ENCODE results near the gene MYO19.
"Not testable (repeated sequence)": the region's sequence is repeated elsewhere in the genome, so short reads cannot be mapped to it uniquely, and the experiment has no call there.

MYO19 gene

DNA sequence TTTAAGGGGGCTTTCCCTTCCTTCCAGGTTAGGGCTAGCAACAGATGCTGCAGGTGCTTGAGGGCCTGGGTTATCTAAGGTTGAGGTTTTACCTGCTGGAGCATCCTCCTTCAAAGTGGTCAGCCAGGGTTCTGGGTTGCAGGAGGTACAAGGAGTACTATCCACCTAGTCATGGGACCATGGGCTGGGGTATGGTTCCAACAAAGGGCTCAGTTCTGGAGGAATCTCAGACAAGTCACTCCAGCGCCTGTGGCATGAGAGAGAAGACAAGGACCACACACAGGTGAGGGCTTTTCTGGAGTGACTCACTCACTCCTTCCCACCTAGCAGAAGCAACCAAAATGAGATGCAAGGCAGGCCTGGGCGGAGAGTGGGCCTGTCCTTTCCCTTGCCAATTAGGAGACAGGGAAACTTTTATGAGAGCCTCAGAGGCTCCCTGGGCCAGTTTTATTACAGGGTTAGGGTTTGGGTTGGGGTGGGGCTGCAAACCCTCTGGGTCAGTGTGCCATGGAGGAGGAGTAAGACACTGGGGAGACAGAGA lies 2.2 kb downstream of the MYO19 start:
- no peak for DNase-seq

- DNase-seq = no peak
Measured at GRCh38 chr17:36529121-36529520, 5.5 kb downstream of the MYO19 start.

- no peak for DNase-seq
Measured at GRCh38 chr17:36527621-36528250, 6.9 kb downstream of the MYO19 start.

DNA sequence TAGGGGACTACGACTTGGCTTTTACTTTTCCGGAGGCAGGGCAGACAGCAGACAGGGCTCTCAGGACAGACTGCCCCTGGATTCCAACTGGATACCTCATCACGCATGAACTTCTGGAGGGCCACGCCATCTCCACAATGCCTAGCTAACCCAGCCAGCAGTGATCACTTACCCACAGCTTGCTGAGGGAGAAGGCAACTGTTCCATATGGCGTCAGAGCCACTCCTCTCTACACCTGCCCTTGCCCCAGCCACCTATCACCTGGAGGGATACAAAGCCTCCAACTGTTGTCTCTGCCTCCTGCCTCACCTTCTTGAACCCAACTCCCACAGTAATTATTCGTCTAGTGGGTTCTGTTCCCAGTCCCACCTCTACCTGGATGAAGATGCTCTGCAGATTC lies 8.8 kb downstream of the MYO19 start:
- no peak for DNase-seq

DNA sequence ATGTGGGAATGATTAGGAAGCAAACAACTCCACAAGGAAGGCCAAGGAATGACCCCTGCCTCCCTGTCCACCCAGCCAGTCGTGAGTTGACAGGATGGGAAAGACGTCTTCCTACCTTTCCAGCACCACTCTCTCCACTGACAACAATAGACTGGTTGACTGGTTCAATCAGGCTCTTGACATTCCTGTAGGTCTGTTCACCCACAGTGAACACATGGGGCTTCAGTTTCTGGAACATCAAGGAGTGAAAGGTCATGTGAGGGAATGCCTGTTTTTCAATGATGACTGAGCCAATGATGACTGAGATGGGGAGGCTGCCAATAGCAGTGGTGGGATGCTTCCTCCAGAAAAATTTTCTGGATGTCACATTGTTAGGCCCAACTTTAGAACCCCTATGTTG lies 9.6 kb downstream of the MYO19 start:
- DNase-seq = no peak

DNA sequence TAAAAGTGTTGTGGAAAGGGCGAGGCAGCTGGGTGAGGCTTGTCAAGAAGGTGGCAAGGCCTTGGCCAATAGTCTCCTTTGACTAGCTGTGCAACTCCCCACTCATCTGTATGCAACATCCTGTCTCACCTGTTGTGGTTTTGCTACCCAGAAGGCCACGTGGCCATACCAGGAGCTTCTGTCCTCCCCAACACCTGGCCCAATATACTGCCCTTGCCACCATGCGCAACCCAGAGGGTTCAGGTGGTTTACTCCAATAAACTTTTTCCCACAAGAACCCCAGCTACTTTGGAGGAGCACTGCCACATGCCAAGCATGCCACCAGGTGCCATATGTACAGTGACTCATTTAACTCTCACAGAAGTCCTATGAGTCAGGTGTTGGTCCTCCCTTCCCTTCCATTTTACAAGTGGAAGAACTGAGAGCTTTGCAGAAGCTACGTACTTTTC lies 10.2 kb downstream of the MYO19 start:
- no peak for DNase-seq

DNA sequence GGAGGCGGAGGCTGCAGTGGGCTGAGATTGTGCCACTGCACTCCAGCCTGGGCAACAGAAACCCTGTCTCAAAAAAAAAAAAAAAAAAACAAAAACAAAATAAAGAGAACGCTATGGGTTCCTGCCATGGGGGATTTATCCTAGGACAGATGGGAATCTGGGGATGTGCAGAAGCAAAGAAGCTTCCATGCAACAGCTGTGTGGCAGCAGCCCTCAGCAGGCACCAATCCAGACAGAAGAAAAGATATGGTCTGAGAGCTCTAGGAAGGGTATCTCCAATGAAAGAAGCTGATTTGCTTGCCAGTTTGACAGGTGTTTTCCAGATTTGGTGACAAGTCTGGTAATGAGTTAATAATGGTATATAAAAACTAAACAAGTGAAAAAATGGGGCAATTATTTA lies 11.6 kb downstream of the MYO19 start:
- DNase-seq = no peak

GRCh38 chr17:36515837-36516236 lies 18.8 kb downstream of the MYO19 start:
- no peak for DNase-seq

GRCh38 chr17:36514856-36515255 lies 19.8 kb downstream of the MYO19 start:
- DNase-seq = no peak

DNA sequence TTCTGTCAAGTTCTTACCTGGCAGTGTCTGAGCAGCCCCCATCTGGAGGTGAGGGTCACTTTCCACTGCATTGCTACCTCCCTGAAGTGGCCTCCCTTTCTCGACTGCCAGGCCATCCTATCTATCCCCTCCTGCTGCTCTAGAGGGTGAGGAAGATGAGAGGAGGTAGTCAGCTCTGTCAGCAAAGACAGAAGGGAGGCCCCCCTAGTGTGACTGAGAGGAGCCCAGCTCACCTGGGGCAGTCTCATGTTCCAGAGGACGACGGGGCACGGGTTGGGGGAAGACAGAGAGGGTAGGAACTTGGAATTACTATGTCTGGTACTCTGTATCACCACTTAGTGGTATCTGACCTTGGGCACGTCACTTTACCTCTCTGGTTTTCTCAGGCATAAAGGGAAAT lies 22.0 kb downstream of the MYO19 start:
- DNase-seq = no peak

DNA sequence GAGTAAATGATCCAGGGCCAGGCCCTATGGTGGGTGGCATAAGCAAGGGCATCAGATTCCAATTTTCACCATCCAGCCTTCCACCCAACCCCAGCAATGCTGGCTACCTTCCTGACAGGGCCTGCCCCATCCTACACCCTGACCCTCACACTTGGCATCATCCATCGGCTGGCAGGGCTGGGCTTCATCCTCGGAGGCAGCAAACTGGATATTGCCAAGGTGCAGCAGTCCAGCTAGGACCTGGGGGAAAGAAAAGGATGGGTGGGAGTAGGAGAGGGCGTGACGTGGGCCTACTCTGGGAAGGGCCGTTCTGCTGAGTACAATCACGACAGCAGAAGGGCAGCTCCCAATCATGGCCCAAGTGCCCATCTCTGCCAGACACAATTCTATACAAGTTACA lies 23.5 kb downstream of the MYO19 start:
- no peak for DNase-seq

GRCh38 chr17:36510636-36511035 lies 24.0 kb downstream of the MYO19 start:
- DNase-seq = no peak

GRCh38 chr17:36509272-36509985 lies 25.2 kb downstream of the MYO19 start:
- DNase-seq = no peak

GRCh38 chr17:36508439-36508838 lies 26.2 kb downstream of the MYO19 start:
- not testable (repeated sequence) for DNase-seq

GRCh38 chr17:36507266-36507665 lies 27.4 kb downstream of the MYO19 start:
- no peak for DNase-seq

- no peak for DNase-seq
Measured at GRCh38 chr17:36506831-36507230, 27.8 kb downstream of the MYO19 start.

- no peak for DNase-seq
Measured at GRCh38 chr17:36506249-36506826, 28.3 kb downstream of the MYO19 start.

DNA sequence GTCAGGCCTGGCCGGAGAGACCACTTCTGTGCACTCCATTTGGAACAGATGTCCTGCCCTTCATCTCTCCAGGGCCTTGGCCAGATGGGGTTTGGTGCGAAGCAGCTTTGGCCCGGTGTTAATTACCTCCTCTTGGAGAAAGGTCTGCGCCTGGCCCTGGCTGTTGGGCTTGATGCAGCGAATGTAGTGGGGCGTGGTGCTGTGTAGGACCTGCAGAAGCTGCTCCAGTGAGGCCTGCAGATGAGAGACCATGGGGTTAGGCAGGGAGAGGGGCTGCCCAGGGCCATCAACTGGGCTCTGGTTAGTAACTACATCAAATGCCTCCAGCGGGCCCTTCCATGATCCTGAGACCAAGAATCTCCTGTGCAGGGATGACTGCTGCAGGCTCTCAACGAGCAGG lies 29.5 kb downstream of the MYO19 start:
- DNase-seq = no peak

DNA sequence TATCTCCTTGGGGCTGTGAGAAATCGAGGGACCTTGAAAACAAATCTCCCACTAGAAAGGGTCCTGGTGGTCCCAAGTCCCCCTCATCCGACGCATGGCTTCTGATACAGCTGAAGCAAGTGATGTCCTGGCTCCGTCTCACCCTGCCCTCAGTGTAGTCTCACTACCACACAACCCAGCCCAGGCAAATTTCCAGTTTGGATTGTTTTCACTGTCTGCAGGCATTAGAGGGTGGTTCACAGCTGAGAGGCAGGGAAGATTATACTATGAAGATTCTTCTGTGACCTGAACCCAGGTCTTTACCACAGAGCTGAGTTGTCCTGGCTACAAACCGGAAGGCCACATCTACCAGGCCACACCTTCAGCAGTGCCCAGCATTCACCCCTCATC lies 30.5 kb downstream of the MYO19 start:
- no peak for DNase-seq

DNA sequence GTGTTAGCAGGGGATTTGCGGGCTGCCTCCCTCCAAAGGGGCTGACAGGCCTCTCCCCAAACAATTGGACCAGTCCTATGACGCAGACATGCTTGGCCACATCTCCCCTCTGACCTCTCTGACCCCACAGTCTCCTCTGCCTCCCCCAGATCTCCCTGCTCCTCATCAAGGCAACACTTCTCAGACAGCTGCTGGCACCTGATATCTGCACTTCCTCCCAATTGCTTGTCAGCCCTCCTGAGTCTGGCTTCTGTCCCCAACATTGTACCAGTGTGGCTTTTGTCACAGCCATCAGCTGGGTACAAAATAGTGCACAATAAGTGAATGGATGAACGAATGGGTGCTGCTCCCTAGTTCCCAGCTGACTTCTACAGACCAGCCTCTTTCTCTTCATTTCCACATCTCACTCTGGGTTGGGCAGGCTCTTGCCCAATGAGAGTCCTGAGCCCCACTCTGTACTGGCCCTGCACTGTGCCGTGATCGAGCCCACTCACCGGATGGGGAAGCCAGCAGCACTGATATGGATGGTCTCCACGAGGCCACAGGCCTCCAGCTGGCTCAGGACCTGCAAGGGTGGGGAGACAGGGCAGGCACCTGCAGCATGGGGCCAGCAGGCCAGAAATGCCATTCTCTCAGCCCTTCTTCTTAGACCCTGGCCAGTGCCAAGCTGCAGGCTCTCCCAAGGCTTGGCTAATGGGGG lies 31.1 kb downstream of the MYO19 start:
- no peak for DNase-seq

GRCh38 chr17:36501963-36502362 lies 32.7 kb downstream of the MYO19 start:
- no peak for DNase-seq

GRCh38 chr17:36501351-36501750 lies 33.3 kb downstream of the MYO19 start:
- DNase-seq = no peak

DNA sequence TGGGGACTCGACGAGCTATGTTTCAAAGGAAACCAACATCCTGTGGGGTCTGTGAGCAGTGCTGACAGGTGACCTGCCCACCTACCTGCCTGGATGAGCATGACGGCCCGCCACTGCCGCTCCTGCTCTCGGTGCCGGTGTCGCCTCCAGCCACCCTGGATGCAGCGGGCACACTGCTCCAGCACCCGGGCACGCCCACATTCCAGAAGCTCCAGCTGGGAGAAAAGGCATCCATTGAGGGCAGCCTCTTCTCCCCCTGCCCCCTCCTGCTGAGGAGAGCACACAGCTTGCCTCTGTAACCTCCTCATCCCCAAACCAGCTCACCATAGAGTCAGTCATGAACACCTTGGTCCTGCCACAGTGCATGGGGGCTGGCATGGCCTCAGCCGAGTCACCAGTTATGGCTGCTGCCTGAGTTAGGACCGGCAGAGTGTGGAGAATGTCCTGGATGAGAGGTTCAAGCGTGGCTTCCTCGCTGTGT lies 33.9 kb downstream of the MYO19 start:
- DNase-seq = no peak

All from T-helper 2 cell (primary cell).